Activated naive CD8-positive, alpha-beta T cell treated with anti-CD3 and anti-CD28 coated beads, Interleukin-2, amount 50 U/mL, for 24 hours (primary cell): Measurements from ENCODE around the gene PCAT6.

ENCODE experiments used
- ATAC-seq: fragments of 150-1000 bp; cut with Tn5 transposase; one replicate; pipeline ENCODE4 v1.10.0; 2021
- DNase-seq: peaks from one replicate; pipeline ENCODE4 v3.0.0; 2021
- H3K27ac Mint-ChIP-seq: one replicate; pipeline ENCODE4 v1.8.0; 2021; ENCODE audit warnings: mild to moderate bottlenecking, mixed read lengths
- H3K27me3 Mint-ChIP-seq: one replicate; pipeline ENCODE4 v1.8.0; 2021; ENCODE audit warnings: mixed read lengths
- H3K36me3 Mint-ChIP-seq: one replicate; pipeline ENCODE4 v1.8.0; 2021; ENCODE audit warnings: low read depth, mixed read lengths
- H3K4me1 Mint-ChIP-seq: one replicate; pipeline ENCODE4 v1.8.0; 2021; ENCODE audit warnings: mixed read lengths
- H3K4me3 Mint-ChIP-seq: one replicate; pipeline ENCODE4 v1.8.0; 2021; ENCODE audit warnings: mild to moderate bottlenecking, moderate library complexity, mixed read lengths
- H3K9me3 Mint-ChIP-seq: one replicate; pipeline ENCODE4 v1.8.0; 2021; ENCODE audit warnings: mixed read lengths

The PCAT6 gene

GRCh38 chr1:202801175-202801574, 9.6 kb upstream of the PCAT6 start:
- ATAC-seq (no peak), DNase-seq (no peak)
- no peaks in the 10 kb centered on the region for H3K9me3 Mint-ChIP-seq
- peaks cover 65% of the 10 kb centered on the region for H3K4me1 Mint-ChIP-seq
- H3K27ac Mint-ChIP-seq, result no peak overlapping the region
- no peaks in the 10 kb centered on the region for H3K27me3 Mint-ChIP-seq
- H3K4me3 Mint-ChIP-seq, result no peak overlapping the region
- H3K36me3 Mint-ChIP-seq, result peaks cover 7% of the 10 kb centered on the region

DNA sequence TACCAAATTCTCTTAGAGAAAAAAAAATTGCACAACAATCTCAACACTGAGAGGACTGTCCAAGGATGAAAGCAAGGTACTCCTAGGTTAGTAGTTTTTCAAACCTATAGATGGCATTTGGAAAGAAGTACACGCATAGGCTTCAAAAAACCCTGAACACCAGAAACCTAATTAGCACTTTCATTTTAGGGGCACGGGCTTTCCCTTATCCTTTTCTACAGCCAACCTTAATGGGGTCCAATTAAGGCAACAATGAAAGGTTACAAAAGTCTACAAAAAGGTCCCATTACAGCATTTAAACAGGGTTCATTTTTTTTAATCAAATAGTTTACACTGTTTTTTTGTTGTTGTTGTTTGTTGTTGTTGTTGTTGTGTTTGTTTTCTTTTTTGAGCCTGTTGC, 8.7 kb upstream of the PCAT6 start:
- Mint-ChIP-seq H3K36me3 (peaks cover 7% of the 10 kb centered on the region), H3K4me3 (no peak overlapping the region), H3K27ac (no peak overlapping the region), H3K4me1 (peaks cover 70% of the 10 kb centered on the region), H3K9me3 (no peaks in the 10 kb centered on the region), H3K27me3 (no peaks in the 10 kb centered on the region)
- DNase-seq (no peak), ATAC-seq (no peak)

- ATAC-seq, result no peak
- Mint-ChIP-seq H3K27me3 (no peaks in the 10 kb centered on the region), H3K36me3 (peaks cover 7% of the 10 kb centered on the region), H3K4me3 (no peak overlapping the region), H3K4me1 (peaks cover 69% of the 10 kb centered on the region), H3K9me3 (no peaks in the 10 kb centered on the region), H3K27ac (peak overlapping the region; percentile 92)
- no peak for DNase-seq
Measured at GRCh38 chr1:202802998-202803932, 7.5 kb upstream of the PCAT6 start.

GRCh38 chr1:202804126-202804525, 6.6 kb upstream of the PCAT6 start:
- no peak for DNase-seq
- peaks cover 7% of the 10 kb centered on the region for H3K36me3 Mint-ChIP-seq
- H3K4me3 Mint-ChIP-seq, result no peak overlapping the region
- H3K27me3 Mint-ChIP-seq, result peaks cover 5% of the 10 kb centered on the region
- H3K27ac Mint-ChIP-seq, result peak overlapping the region; percentile 92
- H3K9me3 Mint-ChIP-seq, result no peaks in the 10 kb centered on the region
- peaks cover 69% of the 10 kb centered on the region for H3K4me1 Mint-ChIP-seq
- no peak for ATAC-seq

- H3K27me3 Mint-ChIP-seq, result peaks cover 7% of the 10 kb centered on the region
- peak; percentile 28 for DNase-seq
- H3K4me3 Mint-ChIP-seq, result peak overlapping the region; percentile 87
- H3K4me1 Mint-ChIP-seq, result peaks cover 75% of the 10 kb centered on the region
- peak; percentile 37 for ATAC-seq
- no peaks in the 10 kb centered on the region for H3K36me3 Mint-ChIP-seq
- no peaks in the 10 kb centered on the region for H3K9me3 Mint-ChIP-seq
- H3K27ac Mint-ChIP-seq, result peak overlapping the region; percentile 92
Measured at GRCh38 chr1:202805886-202806844, 4.6 kb upstream of the PCAT6 start.

GRCh38 chr1:202806845-202807450, 3.8 kb upstream of the PCAT6 start:
- H3K9me3 Mint-ChIP-seq, result no peaks in the 10 kb centered on the region
- H3K27me3 Mint-ChIP-seq, result peaks cover 7% of the 10 kb centered on the region
- H3K36me3 Mint-ChIP-seq, result no peaks in the 10 kb centered on the region
- H3K4me3 Mint-ChIP-seq, result peak overlapping the region; percentile 87
- H3K4me1 Mint-ChIP-seq, result peaks cover 74% of the 10 kb centered on the region
- H3K27ac Mint-ChIP-seq, result peak overlapping the region; percentile 92
- peak; percentile 29 for DNase-seq
- no peak for ATAC-seq

GRCh38 chr1:202807451-202807925, 3.3 kb upstream of the PCAT6 start:
- Mint-ChIP-seq H3K27me3 (peaks cover 9% of the 10 kb centered on the region), H3K27ac (no peak overlapping the region), H3K9me3 (no peaks in the 10 kb centered on the region), H3K4me1 (peaks cover 68% of the 10 kb centered on the region), H3K4me3 (peak overlapping the region; percentile 87), H3K36me3 (no peaks in the 10 kb centered on the region)
- DNase-seq (peak; percentile 45), ATAC-seq (peak; percentile 1)

- no peaks in the 10 kb centered on the region for H3K36me3 Mint-ChIP-seq
- peaks cover 62% of the 10 kb centered on the region for H3K4me1 Mint-ChIP-seq
Measured at GRCh38 chr1:202807926-202808757, 2.6 kb upstream of the PCAT6 start, which contains the start of gene KDM5B. Gene KDM5B, minus strand, starts transcription at chr1:202808421. Its CDS starts 116 bp downstream, at chr1:202808305.

DNA sequence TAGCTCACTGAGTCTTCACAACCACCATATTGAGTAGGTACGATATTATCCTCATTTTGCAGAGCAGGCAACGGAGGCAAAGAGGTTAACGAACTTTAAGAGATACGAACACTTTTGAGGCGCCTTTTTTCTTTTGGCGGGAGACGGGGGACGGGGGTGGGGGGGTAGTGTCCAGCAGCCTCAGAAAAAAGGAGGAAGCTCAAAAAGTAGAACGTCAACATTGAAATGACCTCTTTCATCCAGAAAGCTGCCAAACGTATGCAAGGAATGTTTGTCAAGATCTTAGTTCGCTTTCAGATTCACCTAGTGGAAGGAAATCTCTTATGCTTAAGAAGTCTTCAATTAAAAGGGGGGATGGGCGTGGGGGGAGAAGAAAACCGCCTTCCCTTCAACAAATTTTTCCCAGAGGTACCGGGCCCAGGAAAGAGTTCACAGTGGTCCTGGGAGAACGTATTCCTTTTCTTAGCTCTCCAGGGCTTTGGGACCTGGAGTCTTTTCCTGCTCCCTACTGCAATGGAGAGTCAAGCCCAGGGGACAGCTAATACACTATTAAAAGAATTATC, 1.1 kb upstream of the PCAT6 start:
- ATAC-seq, result no peak
- H3K4me1 Mint-ChIP-seq, result peaks cover 47% of the 10 kb centered on the region
- H3K27ac Mint-ChIP-seq, result no peak overlapping the region
- peak overlapping the region; percentile 79 for H3K4me3 Mint-ChIP-seq
- peaks cover 13% of the 10 kb centered on the region for H3K27me3 Mint-ChIP-seq
- no peaks in the 10 kb centered on the region for H3K9me3 Mint-ChIP-seq
- no peak for DNase-seq
- no peaks in the 10 kb centered on the region for H3K36me3 Mint-ChIP-seq

More at GRCh38 chr1:202807926-202808757, 2.6 kb upstream of the PCAT6 start, which contains the start of gene KDM5B:
- DNase-seq (peak; percentile 72), ATAC-seq (peak; percentile 53)
- Mint-ChIP-seq H3K9me3 (no peaks in the 10 kb centered on the region), H3K27ac (peak within 1 kb of the TSS; percentile 78), H3K4me3 (peak within 1 kb of the TSS; percentile 87), H3K27me3 (peaks cover 10% of the 10 kb centered on the region)

DNA sequence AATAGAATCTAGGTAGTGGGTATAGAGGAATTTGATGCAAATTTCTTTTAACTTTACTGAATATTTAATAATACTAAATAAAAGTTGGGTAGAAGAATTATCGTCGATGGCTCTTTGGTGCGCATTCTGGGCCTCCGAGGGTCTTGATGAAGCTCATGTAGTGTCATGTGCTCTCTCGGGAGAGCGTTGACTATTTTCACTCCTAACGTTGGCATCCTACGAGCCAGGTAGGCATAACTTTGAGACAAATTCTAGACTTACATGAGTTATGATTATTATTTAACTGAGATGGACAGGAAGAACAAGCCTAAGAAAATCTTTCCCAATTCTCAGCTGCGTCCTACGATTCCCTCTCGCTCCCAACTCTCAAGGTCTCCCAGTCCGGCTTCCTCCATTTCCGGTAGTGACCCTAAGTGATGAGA, 550 bp upstream of the PCAT6 start:
- Mint-ChIP-seq H3K27ac (peak overlapping the region; percentile 68), H3K9me3 (no peaks in the 10 kb centered on the region), H3K36me3 (no peaks in the 10 kb centered on the region), H3K4me3 (peak overlapping the region; percentile 79), H3K4me1 (peaks cover 41% of the 10 kb centered on the region), H3K27me3 (peaks cover 13% of the 10 kb centered on the region)
- DNase-seq, result no peak
- ATAC-seq, result no peak

DNA sequence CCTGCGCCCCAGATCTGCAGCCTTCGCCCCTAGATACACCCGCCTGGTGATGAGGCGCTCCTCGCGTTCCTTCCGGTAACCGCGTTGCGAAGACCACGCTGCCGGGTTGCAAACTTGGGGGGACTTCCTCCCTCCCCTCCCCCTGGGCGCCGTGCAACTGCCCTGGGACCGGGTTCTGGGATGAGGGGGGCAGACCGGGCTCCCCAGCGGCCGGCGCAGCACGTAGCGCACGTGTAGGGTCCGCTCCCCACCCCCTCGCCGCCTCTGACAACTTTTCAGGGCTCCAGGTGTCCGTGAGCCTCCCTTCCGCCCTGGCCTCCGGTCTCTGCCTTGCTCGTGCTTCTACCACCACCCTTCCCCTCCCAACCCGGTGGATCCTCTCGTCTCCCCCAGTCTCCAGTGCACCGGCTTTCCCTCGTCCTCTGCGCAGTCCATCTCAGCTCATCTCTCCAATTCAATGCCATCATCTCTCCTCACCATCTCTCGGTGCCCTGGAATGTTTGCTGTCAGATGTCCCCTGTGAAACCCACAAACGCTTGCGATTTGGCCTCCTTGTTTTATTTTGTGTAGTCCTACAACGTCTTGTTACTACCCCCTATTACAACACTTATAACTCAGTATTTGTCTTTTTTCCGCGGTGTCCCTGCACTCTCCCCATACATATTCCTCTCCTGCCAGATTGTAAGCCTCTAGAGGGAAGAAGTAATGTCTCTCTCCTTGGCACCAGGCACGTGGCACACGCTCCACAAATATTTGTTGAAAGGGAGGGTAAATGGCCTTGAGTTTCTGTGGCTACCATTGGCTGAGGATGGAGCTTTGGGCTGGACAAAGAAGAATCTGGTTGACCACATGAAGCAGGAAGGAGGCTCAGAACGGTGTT, 782 bp downstream of the PCAT6 start:
- Mint-ChIP-seq H3K27me3 (peaks cover 13% of the 10 kb centered on the region), H3K4me1 (peaks cover 28% of the 10 kb centered on the region), H3K4me3 (peak overlapping the region; percentile 79), H3K36me3 (no peaks in the 10 kb centered on the region), H3K27ac (peak overlapping the region; percentile 74), H3K9me3 (no peaks in the 10 kb centered on the region)
- DNase-seq (peak; percentile 62), ATAC-seq (peak; percentile 7)

DNA sequence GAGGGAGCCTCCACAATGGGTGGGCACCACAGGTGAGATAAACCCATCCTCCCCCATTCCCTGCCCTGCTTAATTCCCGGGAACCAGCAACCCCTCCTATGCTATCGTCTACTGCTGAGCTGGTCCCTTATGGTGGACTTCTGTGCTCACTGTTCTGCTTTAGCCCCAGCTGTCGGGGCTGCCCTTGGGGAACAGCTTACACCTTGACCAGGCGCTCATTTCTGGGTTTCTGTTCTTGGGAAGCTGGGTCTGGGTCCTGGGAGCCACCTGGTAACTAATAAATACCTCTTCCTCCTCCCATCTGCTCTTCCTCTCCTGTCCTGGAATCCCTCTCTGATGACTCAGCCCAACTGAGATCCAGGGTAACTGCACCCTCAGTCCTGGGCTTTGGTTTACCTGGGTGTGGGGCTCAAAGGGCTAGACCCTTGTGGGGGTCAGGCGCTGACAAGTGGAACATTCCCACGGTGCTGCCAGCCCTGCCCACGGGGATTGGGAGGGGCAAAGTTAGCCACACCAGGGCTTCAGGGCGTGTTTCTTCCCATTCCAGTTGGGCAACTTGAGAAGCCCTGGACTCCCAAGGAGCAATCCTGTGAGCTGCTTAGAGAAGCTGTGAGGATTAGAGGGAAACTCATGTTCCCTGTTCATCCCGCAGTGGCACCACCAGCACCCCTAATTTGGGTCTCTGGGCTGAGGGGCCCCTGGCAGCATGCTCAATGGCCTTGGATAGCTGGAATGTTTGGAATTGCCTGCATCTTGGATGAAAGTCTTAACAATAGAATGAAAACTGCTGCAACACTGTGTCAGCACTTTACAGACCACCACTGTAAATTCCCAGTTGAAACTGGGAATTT, 1.6 kb downstream of the PCAT6 start:
- H3K27me3 Mint-ChIP-seq, result peaks cover 16% of the 10 kb centered on the region
- ATAC-seq (no peak), DNase-seq (no peak)
- H3K27ac Mint-ChIP-seq, result no peak overlapping the region
- H3K36me3 Mint-ChIP-seq, result no peaks in the 10 kb centered on the region
- H3K9me3 Mint-ChIP-seq, result no peaks in the 10 kb centered on the region
- H3K4me3 Mint-ChIP-seq, result peak overlapping the region; percentile 79
- H3K4me1 Mint-ChIP-seq, result peaks cover 27% of the 10 kb centered on the region
